Stimulated activated CD4-positive, alpha-beta T cell treated with anti-CD3 and anti-CD28 coated beads, TNF-alpha, amount 100 ng/mL, for 1 hour (primary cell): Measurements from ENCODE around the gene PTPRF.
A peak's percentile ranks its signal among the peaks of the same experiment; 100 is the strongest.

ENCODE experiments used
- DNase-seq, 3 donors: peaks; one replicate each; pipeline ENCODE4 v3.0.0-alpha.2; 2020; ENCODE audit warnings: low read depth in 3 of 3, low spot score in 1 of 3

Gene PTPRF

DNA sequence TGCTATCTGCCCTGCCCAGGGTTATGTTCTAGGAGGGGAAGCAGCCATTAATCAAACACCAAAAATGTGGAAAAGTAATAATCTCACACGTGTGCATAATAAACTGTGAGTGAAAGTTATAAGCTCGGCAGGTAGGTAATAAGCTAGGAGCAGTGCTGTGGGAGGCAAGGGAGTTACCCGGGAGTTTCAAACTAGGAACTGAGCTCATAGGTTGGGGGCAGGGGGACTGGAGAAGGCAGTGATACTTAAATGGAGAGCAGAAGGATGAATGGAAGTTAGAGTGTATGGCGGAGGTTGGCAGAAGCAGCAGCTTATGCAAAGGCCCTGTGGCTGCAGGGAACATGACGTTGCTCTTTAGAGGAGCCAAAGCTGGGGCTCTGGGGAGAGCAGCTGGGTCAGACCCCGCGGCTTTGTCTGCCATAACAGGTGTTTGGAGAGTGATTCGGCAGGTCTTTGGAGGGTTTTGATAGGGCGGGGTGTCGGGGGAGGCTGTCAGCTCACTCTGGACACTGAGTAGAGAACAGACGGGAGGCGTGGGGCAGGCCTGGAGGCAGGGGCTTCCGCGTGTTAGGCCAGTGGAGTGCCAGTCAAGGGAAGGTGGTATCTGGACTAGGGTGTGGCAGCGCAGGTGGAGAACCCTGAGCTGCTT, 20.0 kb downstream of the PTPRF start:
- no peak for DNase-seq

DNA sequence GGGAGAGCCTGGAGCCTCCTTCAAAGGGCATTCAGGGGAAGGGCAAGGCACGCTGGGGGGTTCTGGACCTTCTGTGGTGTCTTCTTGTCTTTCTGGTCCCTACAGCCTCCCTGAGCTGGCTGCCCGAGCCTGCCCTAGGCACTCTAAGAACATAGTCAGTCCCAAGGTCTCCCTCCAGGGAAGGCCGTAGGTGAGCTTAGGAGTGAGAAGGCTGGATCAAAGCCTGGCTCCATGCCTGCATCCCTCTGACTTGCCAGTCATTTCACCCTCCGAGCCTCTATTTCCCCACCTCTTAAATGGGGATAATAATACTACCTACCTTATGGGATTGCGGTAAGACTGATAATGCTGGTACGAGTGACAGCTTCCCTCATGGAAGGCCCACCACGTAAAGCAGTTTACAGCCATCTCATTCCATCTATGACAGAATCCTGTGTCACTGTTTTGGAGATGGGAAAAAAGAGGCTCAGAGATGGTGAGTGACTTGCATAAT, 20.8 kb downstream of the PTPRF start:
- no peak for DNase-seq

DNA sequence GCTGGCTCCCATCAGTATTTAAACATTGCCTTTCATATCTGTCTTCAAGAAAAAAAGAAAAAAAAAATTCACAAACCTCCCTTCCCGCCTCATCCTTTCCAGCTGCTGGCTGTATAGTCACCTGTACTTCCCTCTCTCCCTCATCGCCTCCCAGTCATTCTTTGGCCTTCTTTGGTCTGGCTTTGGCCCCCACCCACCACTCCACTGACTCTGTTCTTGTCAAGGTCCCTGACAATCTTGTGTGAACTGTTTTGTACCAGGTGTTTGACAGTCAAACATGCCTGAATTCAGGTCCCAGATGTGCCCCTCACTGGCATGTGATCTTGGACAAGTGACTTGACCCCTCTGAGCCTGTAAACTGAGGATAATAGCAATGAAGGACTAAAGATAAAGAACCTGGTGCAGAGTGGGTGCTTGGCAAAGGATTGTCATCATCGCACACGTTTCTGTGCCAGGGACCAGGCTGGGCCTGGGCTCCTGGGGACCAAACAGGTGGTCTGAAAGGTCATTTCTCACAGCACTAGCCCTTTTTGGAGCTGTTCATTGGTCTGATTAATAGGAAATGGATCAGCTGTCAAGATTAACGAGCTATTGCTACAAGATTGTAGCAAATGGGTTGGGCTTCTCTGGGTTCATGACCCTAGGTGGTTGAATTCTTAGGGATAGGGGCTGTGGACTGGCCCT, 21.5 kb downstream of the PTPRF start:
- no peak for DNase-seq

DNA sequence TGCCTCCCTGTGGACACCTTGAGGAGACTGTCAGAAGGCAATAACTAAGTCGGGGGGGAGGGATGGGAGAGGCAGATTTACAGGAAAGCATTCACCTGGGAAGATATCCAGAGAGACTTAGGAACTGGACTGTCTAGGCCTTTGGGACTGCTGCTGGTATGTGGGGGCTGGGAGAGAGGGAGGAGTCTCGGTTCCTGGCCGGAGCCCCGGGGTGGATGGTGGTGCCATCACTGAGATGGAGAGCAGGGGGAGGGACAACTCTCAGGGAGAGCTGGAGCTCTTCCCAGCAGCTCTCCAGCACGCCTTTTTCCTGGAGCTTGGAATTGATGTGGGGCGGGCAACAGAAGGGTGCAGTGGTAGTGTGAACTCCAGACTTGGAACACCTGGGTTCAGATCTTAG, 22.1 kb downstream of the PTPRF start:
- DNase-seq: no peak

DNA sequence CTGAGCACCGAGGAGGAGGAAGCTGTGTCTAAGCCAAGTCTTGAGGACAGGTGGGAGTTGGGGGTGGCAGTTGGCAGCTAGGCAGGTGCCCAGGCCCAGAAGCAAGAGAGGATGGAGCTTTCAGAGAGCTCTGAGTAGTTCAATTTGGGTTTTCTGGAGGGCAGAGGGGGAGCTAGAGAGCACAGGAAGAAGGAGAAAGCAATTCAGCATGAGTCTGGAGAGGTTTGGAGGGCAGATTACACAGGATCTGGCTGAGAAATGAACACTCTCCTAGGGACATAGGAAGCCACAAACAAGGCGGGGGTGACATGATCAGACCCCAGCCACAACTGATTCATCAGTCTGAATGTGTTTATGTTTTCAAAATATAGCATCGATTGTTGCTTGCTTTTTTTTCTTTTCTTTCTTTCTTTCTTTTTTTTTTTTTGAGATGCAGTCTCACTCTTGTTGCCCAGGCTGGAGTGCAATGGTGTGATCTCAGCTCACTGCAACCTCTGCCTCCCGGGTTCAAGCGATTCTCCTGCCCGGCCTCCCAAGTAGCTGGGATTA, 23.8 kb downstream of the PTPRF start:
- DNase-seq: no peak

DNA sequence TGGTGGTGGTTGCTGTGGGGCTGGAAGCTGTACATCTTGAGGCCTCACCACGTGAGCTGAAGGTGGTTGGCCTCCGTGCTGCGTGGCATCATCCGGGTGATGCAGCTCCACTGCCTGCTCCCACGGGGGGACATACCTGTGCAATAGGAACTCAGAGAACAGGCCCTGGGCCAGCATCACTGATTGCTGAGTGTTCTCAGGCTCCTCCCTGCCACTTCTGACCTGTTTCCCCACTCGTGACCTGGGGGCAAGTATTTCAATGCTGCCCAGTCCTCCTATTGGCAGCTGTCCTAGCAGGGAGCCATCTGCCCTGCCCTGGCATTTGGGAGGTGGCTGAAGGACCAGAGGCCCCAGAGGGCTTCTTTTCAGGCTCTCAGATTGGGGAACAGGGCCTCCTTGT, 26.1 kb downstream of the PTPRF start:
- DNase-seq: no peak

DNA sequence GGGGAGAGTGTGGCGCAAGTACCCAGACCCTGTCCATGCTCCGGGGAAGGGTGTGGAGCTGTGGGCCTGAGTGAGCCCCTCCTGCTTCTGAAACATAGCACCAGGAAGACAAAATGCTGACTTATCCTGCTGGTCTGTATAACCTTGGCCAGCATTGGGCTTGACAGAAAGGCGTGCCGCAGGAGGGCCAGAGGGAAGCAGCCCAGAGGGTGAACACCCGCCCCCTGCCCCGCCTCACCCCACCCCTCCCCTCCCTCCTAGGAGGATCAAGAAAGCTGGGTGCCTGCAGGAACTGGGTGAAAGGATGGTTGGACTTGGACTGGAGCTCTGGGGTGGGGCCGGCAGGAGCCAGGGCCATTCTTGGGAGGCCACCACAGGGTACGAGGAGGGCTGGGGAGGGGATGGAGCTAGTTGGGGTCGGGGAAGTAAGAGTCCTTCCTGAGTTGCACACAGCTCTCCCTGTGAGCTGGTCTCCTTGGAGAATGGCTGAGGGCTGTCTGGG, 27.1 kb downstream of the PTPRF start:
- DNase-seq: no peak

DNA sequence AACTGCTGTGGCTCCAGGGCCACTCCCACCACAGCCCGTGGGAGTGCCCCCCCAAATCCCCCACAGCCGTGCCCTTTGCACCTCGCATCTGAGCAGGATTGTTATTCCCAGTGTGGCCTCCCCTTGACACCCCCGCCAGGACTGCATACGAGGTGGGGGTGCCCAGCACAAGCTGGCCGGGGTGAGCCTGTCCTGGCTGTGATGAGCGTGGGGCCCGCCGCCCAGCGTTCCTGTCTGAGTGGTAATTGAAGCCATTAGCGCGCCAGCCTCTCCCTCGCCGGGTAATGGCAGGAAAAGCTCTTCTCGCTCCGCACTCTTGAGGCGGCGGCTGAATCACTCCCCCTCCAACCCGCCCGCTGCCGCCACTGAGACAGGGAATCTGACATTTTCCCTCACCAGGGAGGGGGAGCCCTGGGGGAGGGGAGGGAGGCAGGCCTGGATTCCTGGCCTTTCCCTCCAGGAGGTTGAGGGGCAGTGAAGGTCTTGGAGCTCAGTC, 27.7 kb downstream of the PTPRF start:
- DNase-seq: no peak

DNA sequence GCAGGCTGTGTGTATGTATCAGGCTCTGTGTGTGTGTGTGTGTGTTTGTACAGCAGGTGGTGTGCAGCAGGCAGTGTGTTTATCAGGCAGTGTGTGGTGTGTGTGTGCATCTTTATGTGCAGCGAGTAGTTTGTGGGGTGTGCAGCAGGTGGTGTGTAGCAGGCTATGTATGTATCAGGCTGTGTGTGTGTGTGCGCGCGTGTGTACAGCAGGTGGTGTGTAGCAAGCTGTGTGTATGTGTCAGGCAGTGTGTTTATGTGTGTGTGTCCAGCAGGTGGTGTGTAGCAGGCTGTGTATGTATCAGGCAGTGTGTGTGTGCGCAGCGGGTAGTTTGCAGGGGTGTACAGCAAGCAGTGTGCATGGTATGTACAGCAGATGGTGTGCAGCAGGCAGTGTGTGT, 29.0 kb downstream of the PTPRF start:
- DNase-seq: no peak

DNA sequence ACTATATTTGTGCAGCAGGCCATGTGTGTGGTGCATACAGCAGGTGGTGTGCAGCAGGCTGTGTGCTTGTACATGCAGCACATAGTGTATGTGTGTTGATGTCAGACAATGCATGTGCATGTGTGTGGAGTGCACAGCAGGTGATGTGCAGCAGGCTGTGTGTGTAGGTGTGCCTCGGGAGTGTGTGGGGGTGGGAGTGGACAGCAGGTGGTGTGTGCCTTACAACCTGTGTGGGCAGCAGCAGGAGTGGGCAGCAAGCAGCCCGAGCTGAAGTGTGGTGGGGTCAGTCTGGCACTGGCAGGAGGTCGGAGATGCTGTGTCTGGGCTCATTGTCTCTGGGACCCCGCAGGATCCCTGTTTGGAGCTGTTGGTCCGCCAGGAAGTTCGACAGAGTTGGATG, 29.6 kb downstream of the PTPRF start:
- DNase-seq: no peak

DNA sequence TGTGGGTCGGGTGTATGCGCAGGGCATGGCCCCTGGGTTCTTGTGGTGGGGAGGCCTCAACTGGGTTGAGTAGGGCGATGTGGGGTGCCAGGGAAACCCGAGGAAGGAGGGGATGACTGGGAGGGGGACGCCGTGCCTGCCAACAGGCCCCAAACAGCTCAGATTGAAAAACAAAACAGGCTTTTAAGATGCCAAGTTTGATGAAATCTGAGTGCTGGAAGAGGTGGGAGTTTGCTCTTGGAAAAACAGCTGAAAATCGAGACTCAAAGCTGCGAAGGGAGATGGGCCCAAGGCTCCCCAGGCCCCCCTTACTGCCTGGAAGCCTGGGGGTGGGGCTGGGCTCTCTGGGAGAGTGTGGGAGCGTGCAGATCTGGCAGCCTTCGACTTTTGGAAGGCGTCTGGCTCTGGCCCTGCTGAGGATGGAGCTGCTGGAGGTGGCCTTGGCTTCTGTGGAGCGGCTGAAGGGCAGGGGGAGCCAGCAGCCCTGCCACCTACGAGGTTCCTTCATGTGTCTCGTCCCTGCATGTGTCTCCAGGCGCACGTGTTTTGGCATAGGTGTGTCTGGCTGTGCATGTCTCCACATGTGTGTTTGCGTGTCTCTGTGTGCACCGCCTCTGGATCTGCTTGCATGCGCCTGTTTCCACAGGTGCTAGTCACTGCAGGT, 33.3 kb downstream of the PTPRF start:
- no peak for DNase-seq

DNA sequence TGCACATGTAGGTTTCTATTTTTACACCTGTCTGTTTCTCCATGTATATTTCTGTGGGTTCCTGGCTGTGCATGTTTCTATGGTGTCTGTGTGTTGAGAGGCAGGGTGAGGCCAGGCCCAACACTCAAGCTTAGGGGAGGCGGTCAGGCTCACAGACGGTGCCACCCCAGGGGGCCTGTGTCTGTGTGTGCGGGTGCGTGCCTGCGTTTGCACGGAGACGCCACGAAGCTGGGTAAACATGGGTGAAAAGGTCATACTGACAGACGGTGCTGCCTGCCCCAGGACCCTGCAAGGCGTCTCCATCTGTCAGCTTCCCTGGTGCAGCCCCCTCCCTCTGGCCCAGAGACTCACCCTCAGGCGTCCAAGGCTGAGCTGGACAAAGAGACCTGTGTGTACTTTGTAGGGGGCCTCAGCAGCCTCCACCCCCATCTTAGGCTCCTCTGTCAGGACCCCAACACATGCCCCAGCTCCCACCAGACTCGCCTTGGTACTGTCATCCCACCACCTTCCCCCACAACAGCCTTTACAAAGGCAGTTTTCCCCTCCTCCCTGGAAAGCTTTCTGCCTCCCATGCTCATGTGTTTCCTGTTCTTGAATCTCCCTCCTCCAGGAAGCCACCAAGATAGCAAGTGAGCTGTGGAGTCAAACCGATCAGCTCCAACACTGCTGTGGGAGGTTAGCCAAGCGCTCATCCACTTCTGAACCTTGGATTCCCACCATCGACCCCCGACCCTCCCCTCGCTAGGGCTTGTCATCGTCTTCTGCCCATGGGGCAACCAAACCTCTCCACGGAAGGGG, 34.1 kb downstream of the PTPRF start:
- no peak for DNase-seq

DNA sequence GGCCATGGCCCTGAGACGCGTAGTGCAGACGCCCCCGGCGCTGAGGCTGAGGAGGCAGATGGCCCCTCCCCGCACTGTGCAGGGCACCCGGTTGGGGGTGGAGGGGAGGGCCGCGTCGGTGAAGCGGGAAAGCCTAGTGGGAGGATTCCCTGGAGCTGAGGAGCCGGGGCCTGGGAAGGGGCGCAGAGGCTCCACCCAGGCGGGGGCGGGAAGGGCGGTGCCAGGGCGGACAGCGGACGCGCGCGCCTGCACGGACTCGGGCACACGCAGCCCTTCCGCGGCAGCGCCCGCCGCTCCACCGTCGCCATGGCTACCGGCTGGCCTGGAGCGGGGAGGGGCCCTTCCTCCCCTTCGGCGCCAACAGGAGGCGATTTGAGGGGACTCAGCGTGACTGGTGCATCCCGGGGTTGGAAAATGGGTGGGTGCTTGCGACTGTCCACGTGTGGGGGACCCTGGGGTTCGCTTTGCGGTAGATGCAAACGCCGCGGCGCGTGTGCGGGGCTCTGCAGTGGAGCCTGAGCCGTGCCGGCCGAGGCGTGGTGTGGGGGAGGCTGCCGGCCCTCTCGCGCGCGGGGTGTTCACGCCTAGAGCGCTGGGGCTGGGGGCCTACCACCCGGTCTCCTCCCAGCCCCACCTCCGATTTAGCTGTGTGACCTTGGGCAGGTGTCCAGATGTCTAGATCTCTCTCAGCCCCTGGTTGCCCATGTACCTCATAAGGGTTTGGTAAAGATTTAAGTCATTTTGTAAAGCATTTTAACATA, 35.1 kb downstream of the PTPRF start:
- peak in 1 of 3 donors; percentile 7 for DNase-seq

DNA sequence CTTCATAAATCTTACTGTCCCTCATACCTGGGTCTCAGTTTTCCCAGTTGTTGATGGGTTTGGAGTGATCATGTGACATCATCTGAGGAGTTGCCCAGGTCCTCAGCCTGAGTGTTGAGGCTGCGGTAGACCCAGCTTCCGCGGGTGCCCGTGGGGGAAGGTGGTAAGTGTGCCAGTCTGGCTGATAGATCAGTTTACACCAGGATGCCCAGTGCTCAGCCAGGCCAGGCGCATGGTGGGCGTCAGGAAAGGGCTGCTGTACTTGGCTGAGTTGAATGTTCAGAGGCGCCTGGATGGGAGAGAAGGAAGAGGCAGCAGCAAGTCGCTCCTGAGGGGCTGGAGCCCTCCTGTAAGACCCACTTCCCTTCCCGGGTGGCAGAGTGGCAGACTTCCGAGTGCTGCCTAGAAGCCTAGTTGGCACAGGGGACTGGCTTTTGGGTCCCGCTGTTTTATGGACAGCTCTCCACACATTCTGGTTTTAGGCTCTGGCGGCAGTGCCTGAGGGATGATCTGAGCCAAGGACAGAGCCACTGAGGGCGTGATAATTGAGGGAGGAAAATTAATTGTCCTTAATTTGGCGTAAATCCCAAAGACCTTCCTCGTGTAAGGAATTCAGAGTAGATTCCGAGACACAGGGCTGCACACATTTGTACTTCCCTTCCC, 35.8 kb downstream of the PTPRF start:
- no peak for DNase-seq

DNA sequence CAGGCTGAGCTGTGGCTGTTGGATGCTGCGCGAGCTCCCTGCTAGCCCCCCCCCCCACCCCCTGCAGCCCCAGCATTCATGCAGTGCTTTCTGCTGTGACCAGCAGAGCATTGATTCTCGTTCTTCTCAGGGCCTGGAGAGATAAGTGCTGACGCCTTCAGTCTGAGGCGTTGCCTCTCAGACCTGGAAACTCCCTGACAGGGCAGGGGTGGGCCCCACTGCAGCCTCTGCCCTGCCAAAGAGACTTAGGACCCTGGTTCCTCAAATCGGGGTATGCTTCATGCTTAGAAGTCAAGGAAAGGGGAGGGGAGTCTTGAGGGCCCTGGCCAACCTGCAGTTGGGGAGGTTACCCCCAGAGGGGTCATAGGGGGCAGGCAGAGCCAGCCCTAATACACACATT, 38.5 kb downstream of the PTPRF start:
- no peak for DNase-seq

DNA sequence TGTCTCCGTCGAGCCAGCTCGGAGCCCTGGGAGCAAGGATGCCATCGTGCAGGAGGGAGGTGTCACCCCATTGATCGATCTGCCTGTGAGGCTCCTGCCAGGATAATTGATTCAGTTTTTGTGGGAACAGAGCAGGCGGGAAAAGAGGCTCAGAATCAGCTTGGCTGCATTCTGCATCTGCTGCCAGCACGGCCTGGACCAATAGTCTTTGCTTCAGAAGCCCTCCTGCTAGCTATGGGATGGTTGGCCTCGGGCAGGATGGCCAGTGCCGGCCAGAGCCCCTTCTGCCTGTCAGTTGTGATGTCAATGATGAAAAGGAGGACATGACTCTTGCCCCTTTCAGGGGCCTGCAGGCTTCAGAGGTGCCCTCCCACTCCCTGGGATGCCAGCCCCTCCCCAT, 39.6 kb downstream of the PTPRF start:
- DNase-seq: no peak

DNA sequence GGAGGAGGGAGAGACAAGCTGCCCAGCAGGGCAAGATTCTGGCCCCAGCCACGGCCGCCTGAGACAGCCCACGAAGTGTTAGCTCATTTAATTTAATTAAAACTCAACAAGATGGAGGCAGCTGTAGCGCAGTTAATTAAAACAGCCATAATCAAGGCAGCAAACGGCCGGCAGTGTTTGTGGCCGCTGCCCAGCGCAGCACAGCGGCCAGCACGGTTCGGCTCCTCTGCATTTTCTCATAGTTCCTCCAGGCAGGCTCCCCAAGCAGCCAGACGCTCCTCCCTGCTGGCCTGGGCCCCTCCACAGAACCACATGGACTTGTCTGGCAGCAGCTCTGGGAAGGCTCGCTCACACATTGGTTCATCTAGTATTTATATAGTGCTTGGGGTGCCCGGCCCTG, 40.0 kb downstream of the PTPRF start:
- DNase-seq: no peak

DNA sequence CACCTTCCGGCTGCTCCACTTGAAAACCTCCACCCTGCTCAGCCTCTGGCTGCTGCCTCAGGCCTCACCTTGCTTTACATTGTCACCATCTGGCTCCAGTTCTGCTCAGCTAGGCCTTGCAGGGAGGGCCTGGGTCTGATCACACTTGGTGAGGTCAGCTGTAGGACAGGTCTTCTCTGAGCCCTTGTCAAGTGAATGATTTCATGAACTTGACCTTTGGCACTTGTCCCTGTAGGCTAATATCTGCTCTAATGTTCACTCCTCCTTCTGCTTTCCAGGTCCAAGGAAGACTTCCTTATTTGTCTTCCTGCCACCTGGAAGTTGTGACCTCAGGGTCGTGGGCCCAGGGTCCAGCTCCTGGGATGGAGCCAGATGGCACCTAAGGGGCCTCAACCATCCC, 41.4 kb downstream of the PTPRF start:
- DNase-seq: no peak

DNA sequence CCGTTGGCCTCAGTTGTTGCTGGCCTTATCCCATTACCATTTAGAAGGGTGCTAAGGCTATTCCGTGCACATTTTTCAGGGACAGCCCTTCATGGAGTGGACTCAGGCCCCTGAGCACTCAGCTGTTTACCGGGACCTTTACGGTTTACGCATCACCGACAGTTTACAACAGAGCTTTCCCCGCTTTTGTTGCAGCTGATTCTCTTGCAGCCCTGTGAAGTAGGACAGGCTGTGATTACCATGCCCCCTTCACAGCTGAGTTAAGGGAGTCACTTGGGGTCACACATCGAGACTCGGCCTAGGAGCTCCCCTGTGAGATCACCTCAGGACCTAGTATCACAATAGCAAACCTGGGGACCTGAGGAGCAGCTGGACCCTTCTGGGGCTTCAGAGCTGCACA, 41.9 kb downstream of the PTPRF start:
- DNase-seq: no peak
